NCI-H128 (cell line): ENCODE results near the gene EPHB3.

Experiments used
- DNase-seq: peaks from one replicate; lab custom pipeline; 2025; ENCODE audit not compliant: unreplicated experiment; lab: John Stamatoyannopoulos, UW

EPHB3 gene

DNA sequence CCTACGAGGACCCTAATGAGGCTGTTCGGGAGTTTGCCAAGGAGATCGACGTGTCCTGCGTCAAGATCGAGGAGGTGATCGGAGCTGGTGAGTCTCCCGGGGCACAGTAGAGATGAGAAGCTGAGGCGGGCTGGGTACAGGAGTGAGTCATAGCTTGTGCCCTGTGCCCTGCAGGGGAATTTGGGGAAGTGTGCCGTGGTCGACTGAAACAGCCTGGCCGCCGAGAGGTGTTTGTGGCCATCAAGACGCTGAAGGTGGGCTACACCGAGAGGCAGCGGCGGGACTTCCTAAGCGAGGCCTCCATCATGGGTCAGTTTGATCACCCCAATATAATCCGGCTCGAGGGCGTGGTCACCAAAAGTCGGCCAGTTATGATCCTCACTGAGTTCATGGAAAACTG is 17.9 kb downstream of the EPHB3 start:
- DNase-seq, result no peak

DNA sequence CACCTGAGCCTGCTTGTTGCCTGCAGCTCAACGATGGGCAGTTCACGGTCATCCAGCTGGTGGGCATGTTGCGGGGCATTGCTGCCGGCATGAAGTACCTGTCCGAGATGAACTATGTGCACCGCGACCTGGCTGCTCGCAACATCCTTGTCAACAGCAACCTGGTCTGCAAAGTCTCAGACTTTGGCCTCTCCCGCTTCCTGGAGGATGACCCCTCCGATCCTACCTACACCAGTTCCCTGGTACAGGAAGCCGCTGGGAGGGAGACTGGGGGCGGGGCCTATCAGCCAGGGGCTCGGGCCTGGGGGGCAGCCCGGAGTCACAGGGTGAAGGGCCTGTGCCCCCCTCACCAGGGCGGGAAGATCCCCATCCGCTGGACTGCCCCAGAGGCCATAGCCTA is 18.8 kb downstream of the EPHB3 start:
- DNase-seq, result no peak

DNA sequence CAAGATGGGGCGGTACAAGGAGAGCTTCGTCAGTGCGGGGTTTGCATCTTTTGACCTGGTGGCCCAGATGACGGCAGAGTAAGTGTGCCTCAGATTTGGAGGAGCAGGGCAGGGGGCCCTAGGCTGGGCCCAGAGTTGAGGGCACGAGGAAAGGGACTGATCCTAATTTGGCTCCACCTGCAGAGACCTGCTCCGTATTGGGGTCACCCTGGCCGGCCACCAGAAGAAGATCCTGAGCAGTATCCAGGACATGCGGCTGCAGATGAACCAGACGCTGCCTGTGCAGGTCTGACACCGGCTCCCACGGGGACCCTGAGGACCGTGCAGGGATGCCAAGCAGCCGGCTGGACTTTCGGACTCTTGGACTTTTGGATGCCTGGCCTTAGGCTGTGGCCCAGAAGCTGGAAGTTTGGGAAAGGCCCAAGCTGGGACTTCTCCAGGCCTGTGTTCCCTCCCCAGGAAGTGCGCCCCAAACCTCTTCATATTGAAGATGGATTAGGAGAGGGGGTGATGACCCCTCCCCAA is 19.8 kb downstream of the EPHB3 start:
- no peak for DNase-seq

DNA sequence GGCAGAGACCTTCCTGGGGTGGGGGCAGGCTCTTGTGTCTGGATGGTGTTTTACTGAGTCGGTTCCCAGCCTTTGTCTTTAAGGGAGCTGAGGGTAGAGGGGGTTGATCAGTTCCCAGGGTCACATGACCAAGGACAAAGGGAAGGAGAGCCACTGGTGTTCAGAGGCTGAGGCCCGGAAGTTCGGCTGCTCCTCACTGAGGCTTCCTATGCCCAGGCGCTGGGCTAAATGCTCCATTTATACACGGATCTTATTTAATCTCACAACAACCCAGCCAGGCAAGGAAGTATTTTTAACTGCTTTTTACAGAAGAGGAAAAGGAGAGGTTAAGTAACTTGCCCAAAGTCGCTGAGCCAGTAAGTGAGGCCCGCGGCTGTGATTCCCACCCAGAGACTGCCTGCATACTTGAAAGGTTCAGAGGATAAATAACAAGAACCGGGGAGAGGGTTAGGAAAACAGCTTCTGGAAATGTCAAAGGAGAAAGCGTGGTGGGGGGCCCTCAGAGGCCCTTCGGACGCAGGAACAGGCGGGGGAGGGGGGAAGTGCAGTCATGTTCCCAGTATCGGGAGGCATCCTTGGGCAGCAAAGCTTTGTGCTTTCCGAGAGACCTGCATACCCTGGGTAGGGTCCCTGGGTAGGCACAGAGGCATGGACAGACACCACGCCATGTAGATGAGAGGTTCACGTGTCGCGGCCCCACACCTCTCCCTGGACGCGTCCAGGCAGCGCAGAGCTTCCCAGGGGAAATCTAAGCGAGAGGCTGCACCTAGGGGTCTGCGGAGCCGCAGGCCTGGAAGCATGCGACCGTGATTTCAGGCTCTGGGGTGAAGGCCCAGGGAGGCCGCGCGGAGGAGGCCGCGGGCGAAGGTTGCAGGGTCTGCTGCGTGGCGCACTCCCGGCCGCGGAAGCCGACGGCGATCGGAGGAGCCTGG is 21.3 kb downstream of the EPHB3 start:
- DNase-seq, result no peak

DNA sequence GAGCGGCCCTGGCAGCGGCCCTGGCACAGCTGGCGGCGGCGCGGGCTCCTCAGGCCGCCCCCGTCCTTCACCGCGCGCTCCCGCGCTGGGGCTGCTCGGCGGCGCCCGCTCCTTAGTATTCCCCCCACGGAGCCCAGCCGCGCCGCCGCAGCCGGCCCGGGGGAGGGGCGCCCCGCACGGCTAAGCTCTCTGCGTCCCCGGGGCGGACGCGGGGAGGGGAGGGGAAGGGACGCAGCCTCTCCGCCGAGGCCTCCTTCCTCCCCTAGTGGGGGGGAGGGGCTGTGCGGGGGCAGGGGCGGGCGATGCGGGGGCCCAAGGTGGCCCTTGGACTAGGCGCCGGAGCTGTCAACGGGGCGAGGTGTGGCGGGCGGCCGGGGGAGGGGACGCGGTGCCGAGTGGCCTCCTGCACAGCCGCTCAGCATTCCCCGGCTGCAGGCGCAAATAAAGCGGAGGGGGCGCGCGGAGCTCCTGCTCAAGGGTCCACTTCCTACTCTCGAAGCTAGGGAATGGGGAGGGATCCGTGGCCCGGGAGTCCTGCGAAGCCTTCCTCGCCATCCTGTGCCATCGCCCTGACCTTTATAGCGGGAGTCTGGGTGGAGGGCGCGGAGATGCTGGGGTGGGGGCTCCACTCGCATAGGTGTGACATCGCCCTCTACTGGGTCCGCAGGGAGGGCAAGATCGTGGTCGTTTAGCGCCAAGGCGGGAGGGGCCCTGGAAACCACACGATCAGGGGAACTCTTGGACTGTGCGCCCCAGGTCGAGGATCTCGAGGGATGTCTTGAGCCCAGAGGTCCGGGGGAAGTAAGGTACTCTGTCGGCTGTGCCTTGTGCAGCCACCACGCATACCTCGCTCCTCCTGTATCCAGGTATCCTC is 22.2 kb downstream of the EPHB3 start:
- DNase-seq, result peak; percentile 31

DNA sequence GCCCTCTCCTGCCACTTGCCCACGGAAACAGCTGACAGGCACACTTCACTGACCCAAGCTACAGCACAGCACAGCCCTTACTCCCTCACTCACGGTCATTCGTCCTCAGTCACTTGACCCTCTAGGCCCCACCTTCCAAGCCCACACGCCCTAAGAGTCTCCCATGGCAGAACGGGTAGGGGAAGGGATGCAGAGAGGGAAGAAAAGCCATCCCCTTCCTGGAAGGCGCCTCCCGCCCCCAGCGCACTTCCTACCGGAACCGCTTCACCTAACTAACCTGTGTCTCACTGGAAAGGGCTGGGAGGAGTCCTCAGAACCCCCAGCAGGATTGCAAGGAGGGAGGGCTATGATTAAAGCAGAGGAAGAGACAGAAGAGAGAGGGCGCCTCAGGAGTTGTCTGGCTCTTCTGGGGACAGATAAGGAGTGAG is 22.9 kb downstream of the EPHB3 start:
- no peak for DNase-seq

DNA sequence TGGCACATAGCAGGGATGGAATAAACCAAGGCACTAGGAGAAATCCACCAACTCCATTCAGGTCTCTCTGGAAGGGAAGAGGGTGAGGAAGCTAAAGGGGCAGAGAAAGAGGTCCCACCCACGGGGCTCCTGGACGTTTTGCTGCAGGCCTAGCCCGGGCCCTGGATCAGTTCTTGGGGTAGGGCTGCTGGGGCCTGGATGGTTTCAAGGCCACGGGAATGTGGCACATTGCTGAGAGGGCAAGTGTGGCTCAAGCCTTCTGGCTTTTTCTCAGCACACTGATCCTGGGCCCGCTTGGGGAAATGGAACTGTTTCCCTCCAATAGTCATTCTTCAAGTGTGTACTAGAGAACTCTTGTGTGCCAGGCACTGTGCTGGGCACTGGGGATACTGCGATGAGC is 24.0 kb downstream of the EPHB3 start:
- DNase-seq, result no peak

DNA sequence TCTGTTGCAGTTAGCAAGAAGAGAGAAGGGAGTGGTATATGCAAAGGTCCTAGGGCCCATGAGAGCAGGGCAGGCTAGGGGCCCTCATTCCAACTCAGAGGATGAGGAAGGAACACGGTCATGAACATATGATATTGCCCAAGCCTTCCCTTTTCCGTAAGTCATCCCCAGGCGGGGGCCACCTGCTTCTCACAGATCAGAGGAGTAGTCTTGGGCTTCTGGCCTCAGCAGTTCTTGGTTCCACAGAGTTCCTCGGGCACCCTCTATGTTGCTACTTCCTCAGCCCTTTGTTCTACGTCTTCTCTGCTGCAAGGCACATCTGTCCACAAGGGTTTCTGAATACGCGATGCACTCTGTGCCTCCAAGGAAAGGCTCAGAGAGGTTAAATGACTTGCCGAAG is 25.3 kb downstream of the EPHB3 start:
- no peak for DNase-seq

DNA sequence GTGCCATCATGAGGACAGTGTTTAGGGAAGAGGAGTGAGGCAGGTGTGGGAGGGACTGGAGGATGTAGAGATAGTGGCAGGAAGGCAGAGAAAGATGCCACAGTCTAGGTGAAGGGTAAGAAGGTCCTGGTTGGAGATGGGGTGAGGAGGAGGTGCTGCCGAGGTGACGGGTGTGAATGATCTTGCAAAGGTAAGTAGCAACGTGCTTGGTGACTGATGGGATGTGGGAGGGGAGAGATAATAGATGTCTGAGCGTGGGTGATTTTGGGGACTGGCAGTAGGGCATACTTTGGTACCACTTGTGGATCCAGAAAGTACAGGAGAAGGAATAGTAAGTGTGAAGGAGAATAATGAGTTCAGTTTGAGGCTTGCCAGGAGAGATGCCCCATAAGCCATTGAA is 27.2 kb downstream of the EPHB3 start:
- DNase-seq, result no peak

DNA sequence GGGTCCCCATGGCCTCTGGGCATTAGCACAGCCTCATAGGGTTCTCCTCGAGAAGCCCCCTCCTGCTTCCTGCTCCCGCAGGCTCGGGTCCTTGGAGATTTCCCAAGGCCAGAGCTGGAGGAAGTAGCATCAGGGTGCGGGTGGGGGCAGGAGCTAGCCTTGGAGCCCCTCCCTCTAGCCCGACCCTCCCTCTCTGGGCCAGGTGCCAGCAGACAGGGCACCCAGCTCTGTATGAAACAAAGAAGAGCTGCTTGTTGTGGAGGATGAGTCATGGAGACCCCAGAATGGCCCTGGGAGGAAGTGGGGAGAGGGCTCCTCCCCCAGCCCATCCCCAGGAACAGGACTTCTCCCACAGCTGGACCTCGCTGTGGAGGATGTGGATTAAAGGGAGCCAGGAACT is 29.2 kb downstream of the EPHB3 start:
- DNase-seq, result no peak

DNA sequence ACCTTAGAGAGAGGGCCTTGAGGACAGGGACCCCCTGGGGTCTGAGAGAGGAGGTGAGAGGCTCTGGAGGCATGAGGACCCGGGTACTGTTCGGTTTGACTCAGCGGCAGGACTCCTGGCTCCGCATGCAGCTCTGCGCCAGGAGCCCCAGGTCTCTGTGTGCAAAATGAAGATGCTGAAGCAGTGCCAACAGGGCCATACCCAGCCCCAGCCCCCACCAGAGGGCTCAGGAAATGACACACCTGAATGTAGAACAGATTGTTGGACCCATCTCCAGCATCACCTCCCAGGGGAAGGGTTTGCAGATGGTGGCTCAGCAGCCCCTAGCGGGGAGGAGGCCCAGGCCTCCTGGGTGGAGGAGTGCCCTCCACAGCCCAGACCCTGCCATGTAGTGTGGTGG is 30.2 kb downstream of the EPHB3 start:
- DNase-seq, result no peak

DNA sequence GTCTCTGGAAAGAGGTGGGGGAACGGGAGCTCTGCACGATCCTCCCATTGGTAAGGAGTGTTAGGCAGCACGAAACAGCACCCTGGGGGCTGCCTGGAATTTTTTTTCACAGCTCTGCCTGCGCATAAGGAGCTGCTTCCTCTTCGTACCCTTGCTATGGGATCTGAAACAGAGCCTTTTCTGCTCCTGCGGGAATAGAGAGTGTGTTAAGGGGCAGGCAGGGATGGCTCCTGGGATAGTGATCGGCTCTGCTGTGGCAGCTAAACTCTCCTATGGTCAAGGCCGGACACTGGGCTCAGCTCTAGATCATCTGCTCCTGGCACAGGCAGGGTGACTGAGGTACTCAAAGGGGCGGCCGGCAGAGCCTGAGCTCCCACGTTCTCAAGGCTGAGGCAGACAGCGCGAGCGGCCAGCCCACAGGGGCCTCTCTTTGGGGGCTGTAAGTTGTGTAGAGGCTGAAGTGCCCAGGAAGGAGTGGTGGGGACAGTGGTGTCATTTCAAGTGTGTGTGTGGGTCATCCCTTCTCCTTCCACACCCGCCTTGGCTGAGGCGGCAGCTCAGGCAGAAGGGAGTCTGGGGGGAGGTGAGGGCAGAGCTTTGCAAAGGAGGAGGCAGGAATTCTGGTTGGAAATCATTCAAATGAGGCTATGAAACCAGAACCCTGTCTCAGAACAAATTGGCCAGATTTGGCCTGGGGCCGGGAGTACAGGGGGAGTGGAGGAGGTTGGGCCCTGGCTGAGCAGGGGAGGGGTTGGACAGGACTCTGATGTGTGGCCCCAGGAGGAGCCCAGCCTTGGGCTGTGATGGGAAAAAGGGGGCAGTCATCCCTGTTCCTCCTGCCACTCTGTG is 31.0 kb downstream of the EPHB3 start:
- no peak for DNase-seq

DNA sequence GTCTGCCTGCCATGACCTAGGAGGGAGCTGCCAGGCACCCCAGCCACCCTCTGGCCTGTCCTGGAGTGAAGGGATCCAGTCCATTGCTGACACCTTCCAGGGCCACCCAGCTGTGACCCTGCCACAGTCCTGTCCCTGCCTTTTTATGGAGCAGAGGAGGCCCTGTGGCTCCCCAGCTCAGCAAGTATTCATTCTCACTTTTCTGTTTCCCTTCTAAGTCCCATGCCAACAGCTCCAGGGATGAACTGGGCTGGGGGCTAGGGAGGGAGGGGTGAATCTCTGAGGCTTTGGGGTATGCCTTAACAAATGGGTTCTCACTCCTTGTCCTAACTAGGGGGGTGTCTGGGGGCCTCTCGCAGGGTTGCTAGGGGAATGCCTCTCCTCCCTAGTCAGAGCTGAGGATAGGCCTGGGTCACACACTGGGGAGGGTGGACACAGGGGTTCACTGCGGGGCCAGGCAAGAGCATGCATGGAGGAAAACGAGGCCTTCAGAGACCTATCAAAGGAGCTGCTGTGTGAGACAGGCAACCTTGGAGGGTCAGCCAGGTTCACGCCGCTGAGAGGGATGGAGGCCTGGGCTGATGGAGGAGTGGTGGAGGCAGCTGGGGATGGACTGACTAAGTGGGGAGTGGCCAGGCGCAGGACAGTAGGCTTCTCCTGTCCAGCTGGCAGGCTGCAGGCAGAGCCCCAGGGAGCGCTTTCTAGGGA is 31.8 kb downstream of the EPHB3 start:
- no peak for DNase-seq

DNA sequence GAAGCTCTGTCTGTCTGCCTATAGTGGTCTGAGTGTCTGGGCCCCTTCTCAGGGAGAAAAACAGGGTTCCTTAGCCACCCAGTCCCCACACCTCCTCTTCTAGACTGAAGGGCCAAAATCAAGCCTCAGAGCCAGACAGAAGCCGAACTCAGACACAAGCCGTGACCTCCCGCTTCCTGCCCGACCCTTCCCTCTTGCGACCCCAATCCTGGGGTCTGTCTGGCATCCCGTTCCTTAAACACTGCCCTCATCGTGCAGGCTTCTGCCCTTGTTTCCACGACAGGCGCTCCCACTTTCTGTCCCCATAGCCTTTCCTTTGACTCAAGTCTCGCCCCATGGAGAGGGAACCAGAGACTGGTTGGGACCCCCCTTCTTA is 32.3 kb downstream of the EPHB3 start:
- DNase-seq, result no peak

DNA sequence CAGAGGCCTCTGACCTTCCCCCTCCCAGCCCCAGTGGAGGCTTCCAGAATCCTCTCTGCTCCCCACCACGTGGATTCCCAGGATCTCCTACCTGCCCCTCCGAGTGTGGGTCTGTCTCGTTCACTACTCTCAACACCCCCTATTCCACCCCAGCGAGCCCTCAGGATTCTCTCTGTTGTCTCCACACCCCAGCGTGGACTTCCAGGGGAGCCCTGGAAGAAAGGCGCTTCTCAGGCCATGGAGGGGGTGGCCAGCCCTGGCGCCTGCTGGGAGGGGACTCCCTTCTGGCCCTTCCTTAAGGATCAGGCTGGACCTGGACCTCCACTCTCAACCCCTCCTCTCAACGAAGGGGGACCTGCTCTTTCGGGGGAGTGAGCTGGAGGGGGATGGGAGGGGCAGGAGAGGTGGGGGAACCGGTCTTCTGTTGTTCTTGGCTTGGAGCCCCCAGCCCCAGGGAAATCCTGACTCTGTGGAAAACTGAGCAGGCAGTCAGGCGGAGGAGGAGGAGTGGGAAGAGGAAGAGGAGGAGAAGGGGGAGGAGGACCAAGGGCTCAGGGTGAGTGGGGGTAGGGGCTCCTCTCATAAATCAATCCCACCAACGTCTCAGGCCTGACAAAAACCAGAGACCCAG is 32.9 kb downstream of the EPHB3 start:
- DNase-seq, result no peak

DNA sequence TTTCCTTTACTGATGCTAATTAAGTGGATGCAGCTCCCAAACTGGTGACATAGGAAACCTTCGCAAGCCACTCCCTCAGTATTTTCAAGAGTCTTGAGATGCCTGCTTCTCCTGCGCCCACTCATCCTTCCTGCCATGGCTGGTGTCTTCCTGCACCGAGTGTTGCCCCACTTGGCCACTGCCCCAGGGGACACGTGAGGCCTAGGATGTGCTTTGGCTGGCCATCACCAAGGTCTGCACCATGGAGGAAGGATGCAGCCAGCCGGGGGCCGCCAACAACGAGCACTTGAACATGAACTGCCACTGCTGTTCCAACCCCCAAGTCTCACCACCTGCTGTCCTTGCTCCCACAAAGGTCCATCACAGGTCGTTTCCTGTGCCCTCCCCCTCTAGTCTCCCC is 34.1 kb downstream of the EPHB3 start:
- no peak for DNase-seq

DNA sequence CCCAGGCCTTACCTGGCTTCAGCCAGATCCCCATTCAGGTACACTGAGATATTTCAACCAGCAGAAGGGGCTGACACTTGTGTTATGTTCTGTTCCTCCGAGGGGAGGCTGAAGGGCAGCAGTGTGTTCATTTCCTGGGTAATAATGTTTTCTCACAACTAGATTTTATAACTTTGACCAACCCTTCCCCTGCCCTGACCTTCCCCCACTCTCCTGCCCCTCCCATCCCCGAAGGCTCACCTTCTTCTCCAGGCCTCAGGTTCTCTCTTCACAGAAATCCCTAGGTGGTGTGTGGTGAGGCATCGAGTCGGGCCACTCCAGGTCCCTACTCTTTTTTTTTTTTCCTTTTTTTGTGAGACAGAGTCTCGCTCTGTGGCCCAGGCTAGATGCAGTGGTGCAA is 34.6 kb downstream of the EPHB3 start:
- no peak for DNase-seq

DNA sequence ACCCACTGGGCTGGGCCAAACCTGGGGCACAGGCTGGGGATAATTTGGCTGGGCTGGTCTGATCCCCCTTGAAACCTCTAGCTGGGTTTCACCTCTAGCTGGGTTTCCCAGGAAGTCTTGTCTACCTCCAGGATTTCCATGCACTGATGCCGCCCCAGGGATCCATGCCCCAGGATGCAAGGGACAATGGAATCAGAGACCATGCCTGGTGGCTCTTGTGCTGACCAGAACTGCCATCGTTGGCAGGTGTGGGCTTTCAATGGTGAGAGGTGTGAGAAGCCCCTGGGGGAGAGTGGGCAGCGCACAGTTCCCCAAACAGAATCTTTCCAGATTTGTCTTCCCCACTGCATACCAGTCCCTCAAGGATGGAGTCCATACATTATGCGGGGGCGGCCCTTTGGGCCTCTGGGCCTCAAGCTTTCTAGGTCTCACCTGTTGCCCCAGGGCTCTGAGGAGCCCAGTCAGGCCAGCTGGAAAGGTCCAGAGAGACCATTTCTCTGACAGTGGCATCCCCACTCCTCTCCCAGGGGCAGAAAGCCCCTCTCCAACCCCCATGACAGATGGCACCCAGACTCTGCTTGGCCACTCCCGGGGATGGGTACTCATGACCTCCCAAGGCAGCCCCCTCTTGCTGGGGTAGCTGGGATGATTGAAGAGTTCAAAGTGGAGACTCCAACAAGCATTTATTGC is 35.4 kb downstream of the EPHB3 start:
- DNase-seq, result no peak

DNA sequence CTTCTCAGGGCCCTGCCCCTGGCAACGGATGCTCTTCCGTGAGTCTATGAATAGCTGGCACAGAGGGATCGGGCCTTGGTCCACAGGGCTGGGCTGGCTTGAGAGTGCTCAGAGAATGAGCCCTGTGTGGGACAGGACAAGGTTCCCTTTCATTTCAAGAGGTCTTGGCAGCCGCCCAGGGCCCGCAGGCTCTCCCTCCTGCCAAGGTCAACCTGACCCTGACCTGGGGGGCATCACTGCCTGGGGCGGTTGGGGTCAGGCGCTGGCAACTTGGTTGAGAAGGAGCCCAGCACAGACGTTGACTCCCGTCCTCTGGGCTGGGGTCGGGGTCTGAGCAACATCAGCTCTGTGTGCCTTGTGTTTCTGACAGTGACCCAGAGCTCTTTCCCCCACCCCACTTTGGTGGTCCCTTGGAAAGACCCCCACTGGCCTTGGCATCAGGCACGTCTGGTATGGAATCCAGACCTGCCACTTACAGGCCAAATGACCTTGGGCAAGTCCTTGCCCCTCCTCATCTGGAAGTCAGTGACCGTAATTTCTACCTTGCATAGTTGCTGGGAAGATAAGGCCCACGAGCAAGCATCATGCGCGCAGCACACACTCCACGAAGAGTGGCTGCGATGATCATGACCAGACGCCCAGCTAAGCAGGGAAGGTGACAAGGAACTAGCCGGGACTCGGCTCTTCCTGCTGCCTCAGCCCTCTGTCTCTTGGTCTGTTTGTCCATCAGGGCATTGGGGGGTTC is 36.4 kb downstream of the EPHB3 start:
- no peak for DNase-seq
